Activated naive CD4-positive, alpha-beta T cell treated with anti-CD3 and anti-CD28 coated beads for 36 hours (primary cell): ENCODE data around the gene GPD2. TPM values are rescaled to one million over a fixed set of nuclear protein-coding genes. Genes with fewer than 3 reads are reported as not detected.
"Not testable (repeated sequence)": the region's sequence is repeated elsewhere in the genome, so short reads cannot be mapped to it uniquely, and the experiment has no call there.

Source experiments
- CTCF ChIA-PET: fragments of 350-600 bp; sonication (Branson Sonifier 250); formaldehyde crosslinking; loops from one replicate; lab custom pipeline; 2021; ENCODE audit warnings: antibody characterized with exemption; lab: Charles Lee
- DNase-seq: peaks from one replicate; pipeline ENCODE4 v3.0.0-alpha.2; 2020
- H3K27ac Mint-ChIP-seq: one replicate; pipeline ENCODE4 v1.8.0; 2021; ENCODE audit warnings: mild to moderate bottlenecking, mixed read lengths
- H3K27me3 Mint-ChIP-seq: one replicate; pipeline ENCODE4 v1.8.0; 2021; ENCODE audit warnings: low read depth, mixed read lengths
- H3K36me3 Mint-ChIP-seq: one replicate; pipeline ENCODE4 v1.8.0; 2021; ENCODE audit warnings: low read depth, mixed read lengths
- H3K4me1 Mint-ChIP-seq: one replicate; pipeline ENCODE4 v1.8.0; 2021; ENCODE audit warnings: low read depth, mixed read lengths
- H3K4me3 Mint-ChIP-seq: one replicate; pipeline ENCODE4 v1.8.0; 2021; ENCODE audit warnings: mild to moderate bottlenecking, moderate library complexity, mixed read lengths
- H3K9me3 Mint-ChIP-seq: one replicate; pipeline ENCODE4 v1.8.0; 2021; ENCODE audit warnings: mixed read lengths
- intact Hi-C: fragments of 100-400 bp; cut with micrococcal nuclease; formaldehyde crosslinking; loops from one replicate; pipeline ENCODE4 v1.15.1; 2023
- total RNA-seq, 2 experiments: library from RNA; stranded (reverse); gene quantifications; one replicate each; pipeline ENCODE4 v1.2.3, GENCODE V29; 2021

GPD2 gene
- total RNA-seq, 2 experiments from 2014 or later: 18.8 to 19.9 TPM

DNA sequence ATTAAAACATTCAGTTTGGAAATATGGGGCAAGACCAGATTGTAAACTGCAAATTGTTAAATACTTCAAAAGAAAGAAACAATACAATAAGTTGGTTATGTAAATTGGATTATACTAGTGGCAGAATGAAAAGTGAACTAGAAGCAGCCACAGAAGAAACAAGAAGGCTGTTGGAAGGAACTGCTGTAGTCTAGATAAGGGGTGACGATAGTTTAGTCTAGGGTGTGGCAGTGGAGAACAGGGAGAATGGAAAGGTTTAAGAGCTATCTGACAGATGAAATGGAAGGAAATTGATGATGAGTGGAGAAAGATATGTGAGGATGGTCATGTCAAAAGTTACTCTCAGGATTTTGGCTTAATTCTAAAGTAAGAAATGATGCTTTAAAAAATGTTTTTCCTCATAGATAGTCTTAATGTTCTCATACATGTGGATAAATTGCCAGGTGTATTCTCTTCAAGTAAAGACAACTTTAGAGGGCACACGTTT is 179.7 kb downstream of the GPD2 start:
- H3K9me3 Mint-ChIP-seq: no peaks in the 10 kb centered on the region
- H3K27me3 Mint-ChIP-seq: peaks cover 5% of the 10 kb centered on the region
- no peak overlapping the region for H3K27ac Mint-ChIP-seq
- intact Hi-C loops: loop anchor here (1.0 kb wide), 1 partner anchor 73 kb away; no protein-coding TSS in a partner anchor
- no peak overlapping the region for H3K4me3 Mint-ChIP-seq
- CTCF ChIA-PET: no interaction called here
- DNase-seq: no peak
- no peaks in the 10 kb centered on the region for H3K36me3 Mint-ChIP-seq
- H3K4me1 Mint-ChIP-seq: no peaks in the 10 kb centered on the region

GRCh38 chr2:156618071-156618470 is 181.9 kb downstream of the GPD2 start:
- H3K36me3 Mint-ChIP-seq, H3K9me3 Mint-ChIP-seq, H3K4me3 Mint-ChIP-seq, DNase-seq, H3K27me3 Mint-ChIP-seq, intact Hi-C loops, H3K27ac Mint-ChIP-seq, CTCF ChIA-PET, H3K4me1 Mint-ChIP-seq: not testable (repeated sequence)

GRCh38 chr2:156619021-156619539 is 182.9 kb downstream of the GPD2 start:
- Mint-ChIP-seq H3K4me3 (no peak overlapping the region), H3K9me3 (no peaks in the 10 kb centered on the region), H3K36me3 (no peaks in the 10 kb centered on the region), H3K27ac (no peak overlapping the region), H3K4me1 (no peaks in the 10 kb centered on the region), H3K27me3 (peaks cover 2% of the 10 kb centered on the region)
- CTCF ChIA-PET: interaction anchor here (0.6 kb wide), 2 partner anchors 34 to 404 kb away, joined by 3 to 4 read pairs; no protein-coding TSS in a partner anchor
- no peak for DNase-seq
- intact Hi-C loops: no loop called here

GRCh38 chr2:156622491-156622890 is 186.3 kb downstream of the GPD2 start:
- no peaks in the 10 kb centered on the region for H3K36me3 Mint-ChIP-seq
- H3K4me1 Mint-ChIP-seq: no peaks in the 10 kb centered on the region
- H3K9me3 Mint-ChIP-seq: peaks cover 2% of the 10 kb centered on the region
- CTCF ChIA-PET: no interaction called here
- H3K27ac Mint-ChIP-seq: no peak overlapping the region
- peaks cover 7% of the 10 kb centered on the region for H3K27me3 Mint-ChIP-seq
- intact Hi-C loops: no loop called here
- no peak for DNase-seq
- H3K4me3 Mint-ChIP-seq: no peak overlapping the region

DNA sequence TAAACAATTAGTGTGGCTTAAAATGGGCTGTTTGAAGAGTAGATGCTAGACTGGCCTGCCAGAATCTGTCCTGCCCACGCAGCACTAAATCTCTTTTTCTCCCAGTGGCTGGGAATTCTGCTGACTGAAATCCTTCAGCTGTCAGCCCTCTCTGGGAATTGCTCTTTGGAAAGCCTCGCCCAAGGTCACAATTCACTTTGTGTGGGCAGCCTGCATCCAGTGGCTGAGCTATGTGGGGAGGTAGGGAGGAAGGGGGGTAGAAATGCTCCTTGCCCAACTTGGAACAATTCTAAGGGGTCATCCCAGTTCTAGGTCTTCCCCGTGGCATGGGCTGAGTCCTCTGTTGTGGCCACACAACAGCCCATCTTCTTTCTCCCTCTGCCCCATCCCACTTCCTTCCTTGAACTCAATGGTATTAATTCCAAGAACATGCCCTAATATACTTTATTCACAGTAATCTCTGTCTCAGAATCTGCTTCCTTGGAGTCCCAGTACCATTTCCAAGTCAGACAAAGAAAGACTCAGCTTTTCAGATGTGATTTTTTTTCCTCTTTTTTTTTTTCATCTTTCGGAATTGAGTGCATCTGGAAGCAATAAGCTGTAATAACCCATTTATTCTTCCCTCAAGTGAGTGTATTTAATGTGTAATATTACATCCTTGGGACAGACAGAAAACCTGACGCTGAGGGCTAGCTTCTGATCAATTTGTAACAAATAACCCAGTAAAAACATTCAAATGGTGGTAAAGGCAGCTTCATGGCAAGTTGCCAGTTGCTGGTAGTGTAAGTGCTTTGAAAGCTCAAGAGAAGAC is 189.4 kb downstream of the GPD2 start:
- intact Hi-C loops: no loop called here
- no peaks in the 10 kb centered on the region for H3K4me1 Mint-ChIP-seq
- H3K9me3 Mint-ChIP-seq: peaks cover 2% of the 10 kb centered on the region
- H3K27me3 Mint-ChIP-seq: peaks cover 7% of the 10 kb centered on the region
- H3K4me3 Mint-ChIP-seq: no peak overlapping the region
- CTCF ChIA-PET: interaction anchor here (0.6 kb wide), 1 partner anchor 145 kb away, joined by 3 read pairs; no protein-coding TSS in a partner anchor
- DNase-seq: no peak
- no peak overlapping the region for H3K27ac Mint-ChIP-seq
- no peaks in the 10 kb centered on the region for H3K36me3 Mint-ChIP-seq

DNA sequence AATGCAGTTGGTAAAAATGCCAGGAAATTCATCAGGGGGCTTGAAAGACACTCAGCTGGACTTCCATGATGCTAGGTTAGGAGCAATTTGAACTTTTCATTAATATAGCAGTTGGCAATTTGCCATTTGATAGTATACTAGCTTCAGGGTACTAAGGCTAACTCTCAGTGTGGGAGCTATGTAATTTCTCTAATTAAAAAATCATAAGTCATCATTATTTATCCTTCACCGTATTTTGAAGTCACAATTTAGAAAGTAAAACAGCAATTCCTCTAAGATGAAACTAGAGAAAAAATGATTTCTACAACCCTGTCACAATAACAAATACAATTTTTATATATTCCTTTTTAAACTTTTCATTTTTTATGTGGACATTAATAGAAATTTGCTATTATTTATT is 190.8 kb downstream of the GPD2 start:
- H3K9me3 Mint-ChIP-seq: peaks cover 2% of the 10 kb centered on the region
- intact Hi-C loops: no loop called here
- no peak overlapping the region for H3K27ac Mint-ChIP-seq
- no peaks in the 10 kb centered on the region for H3K36me3 Mint-ChIP-seq
- H3K27me3 Mint-ChIP-seq: peaks cover 8% of the 10 kb centered on the region
- no peak overlapping the region for H3K4me3 Mint-ChIP-seq
- no peaks in the 10 kb centered on the region for H3K4me1 Mint-ChIP-seq
- no peak for DNase-seq
- CTCF ChIA-PET: interaction anchor here (0.7 kb wide), 1 partner anchor 197 kb away, joined by 3 read pairs; no protein-coding TSS in a partner anchor

GRCh38 chr2:156630579-156631337 is 194.6 kb downstream of the GPD2 start:
- intact Hi-C loops: no loop called here
- H3K36me3 Mint-ChIP-seq: no peaks in the 10 kb centered on the region
- H3K9me3 Mint-ChIP-seq: no peaks in the 10 kb centered on the region
- no peaks in the 10 kb centered on the region for H3K4me1 Mint-ChIP-seq
- CTCF ChIA-PET: no interaction called here
- H3K27me3 Mint-ChIP-seq: peaks cover 13% of the 10 kb centered on the region
- H3K4me3 Mint-ChIP-seq: no peak overlapping the region
- no peak for DNase-seq
- no peak overlapping the region for H3K27ac Mint-ChIP-seq

GRCh38 chr2:156635646-156636045 is 199.5 kb downstream of the GPD2 start:
- no peaks in the 10 kb centered on the region for H3K36me3 Mint-ChIP-seq
- no peak overlapping the region for H3K27ac Mint-ChIP-seq
- CTCF ChIA-PET: no interaction called here
- H3K27me3 Mint-ChIP-seq: peaks cover 10% of the 10 kb centered on the region
- no peak for DNase-seq
- H3K9me3 Mint-ChIP-seq: peaks cover 3% of the 10 kb centered on the region
- no peaks in the 10 kb centered on the region for H3K4me1 Mint-ChIP-seq
- no peak overlapping the region for H3K4me3 Mint-ChIP-seq
- intact Hi-C loops: no loop called here

Other genes starting within 250 kb of the GPD2 start
- 10 to 100 TPM; 29.7 to 32.9 TPM for gene NR4A2, start 103.7 kb upstream of the GPD2 start, total RNA-seq